NCI-H2107 treated with DMSO at 0.1 percent for 48 hours (cell line): ENCODE results near the gene OR52A1.
A peak's percentile ranks its signal among the peaks of the same experiment; 100 is the strongest.

Experiments used
- DNase-seq: peaks from one replicate; lab custom pipeline; 2025; ENCODE audit not compliant: unreplicated experiment; lab: John Stamatoyannopoulos, UW

The OR52A1 gene

GRCh38 chr11:5136261-5136660 is 18.3 kb downstream of the OR52A1 start:
- no peak for DNase-seq

GRCh38 chr11:5131584-5132335 is 22.8 kb downstream of the OR52A1 start:
- DNase-seq, result no peak

GRCh38 chr11:5129457-5129877 is 25.1 kb downstream of the OR52A1 start:
- DNase-seq, result no peak

- no peak for DNase-seq
Measured at GRCh38 chr11:5124891-5125620, 29.5 kb downstream of the OR52A1 start.

GRCh38 chr11:5123802-5124521 is 30.6 kb downstream of the OR52A1 start:
- peak; percentile 12 for DNase-seq

- DNase-seq, result no peak
Measured at GRCh38 chr11:5118893-5119292, 35.7 kb downstream of the OR52A1 start.

GRCh38 chr11:5117588-5117987 is 37.0 kb downstream of the OR52A1 start:
- no peak for DNase-seq

GRCh38 chr11:5115339-5115738 is 39.2 kb downstream of the OR52A1 start:
- no peak for DNase-seq

- no peak for DNase-seq
Measured at GRCh38 chr11:5107285-5107684, 47.3 kb downstream of the OR52A1 start.

GRCh38 chr11:5103066-5103465 is 51.5 kb downstream of the OR52A1 start:
- no peak for DNase-seq

- no peak for DNase-seq
Measured at GRCh38 chr11:5102246-5102645, 52.3 kb downstream of the OR52A1 start.

- no peak for DNase-seq
Measured at GRCh38 chr11:5096011-5096410, 58.5 kb downstream of the OR52A1 start.
